ENCODE data around the gene CHRNA7.
"Not testable (repeated sequence)": the region's sequence is repeated elsewhere in the genome, so short reads cannot be mapped to it uniquely, and the experiment has no call there.

CHRNA7 gene

DNA sequence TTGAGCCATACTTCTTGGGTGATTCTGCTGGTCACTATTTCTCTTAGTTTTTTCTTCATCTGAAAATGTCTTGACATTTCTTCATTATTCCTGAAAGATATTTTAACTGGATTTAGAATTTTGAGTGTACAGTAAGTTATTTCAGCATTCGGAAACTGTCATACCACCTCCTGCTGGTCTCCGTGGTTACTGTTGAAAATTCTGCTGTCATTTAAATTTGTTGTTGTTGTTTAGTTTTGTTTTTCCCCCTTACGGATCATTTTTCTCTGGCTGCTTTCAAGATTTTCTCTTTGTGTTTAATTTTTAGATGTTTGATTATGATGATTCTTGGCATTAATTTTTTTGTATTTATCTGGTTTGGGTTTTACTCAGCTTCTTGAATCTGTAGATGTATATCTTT lies 100.5 kb downstream of the CHRNA7 start:
- TF ChIP-seq, protein P1, sequence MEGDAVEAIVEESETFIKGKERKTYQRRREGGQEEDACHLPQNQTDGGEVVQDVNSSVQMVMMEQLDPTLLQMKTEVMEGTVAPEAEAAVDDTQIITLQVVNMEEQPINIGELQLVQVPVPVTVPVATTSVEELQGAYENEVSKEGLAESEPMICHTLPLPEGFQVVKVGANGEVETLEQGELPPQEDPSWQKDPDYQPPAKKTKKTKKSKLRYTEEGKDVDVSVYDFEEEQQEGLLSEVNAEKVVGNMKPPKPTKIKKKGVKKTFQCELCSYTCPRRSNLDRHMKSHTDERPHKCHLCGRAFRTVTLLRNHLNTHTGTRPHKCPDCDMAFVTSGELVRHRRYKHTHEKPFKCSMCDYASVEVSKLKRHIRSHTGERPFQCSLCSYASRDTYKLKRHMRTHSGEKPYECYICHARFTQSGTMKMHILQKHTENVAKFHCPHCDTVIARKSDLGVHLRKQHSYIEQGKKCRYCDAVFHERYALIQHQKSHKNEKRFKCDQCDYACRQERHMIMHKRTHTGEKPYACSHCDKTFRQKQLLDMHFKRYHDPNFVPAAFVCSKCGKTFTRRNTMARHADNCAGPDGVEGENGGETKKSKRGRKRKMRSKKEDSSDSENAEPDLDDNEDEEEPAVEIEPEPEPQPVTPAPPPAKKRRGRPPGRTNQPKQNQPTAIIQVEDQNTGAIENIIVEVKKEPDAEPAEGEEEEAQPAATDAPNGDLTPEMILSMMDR (IDR thresholded peaks at IDR 0.05; ENCODE audit: insufficient read depth, low read length, missing control alignments): no peak
- DNase-seq (ENCODE audit: low read depth, low spot score): no peak
- ChIA-PET CTCF (no interaction called here), POLR2A (no interaction called here)
- no peak overlapping the region for H3K4me3 ChIP-seq (ENCODE audit: low read depth, low read length)

DNA sequence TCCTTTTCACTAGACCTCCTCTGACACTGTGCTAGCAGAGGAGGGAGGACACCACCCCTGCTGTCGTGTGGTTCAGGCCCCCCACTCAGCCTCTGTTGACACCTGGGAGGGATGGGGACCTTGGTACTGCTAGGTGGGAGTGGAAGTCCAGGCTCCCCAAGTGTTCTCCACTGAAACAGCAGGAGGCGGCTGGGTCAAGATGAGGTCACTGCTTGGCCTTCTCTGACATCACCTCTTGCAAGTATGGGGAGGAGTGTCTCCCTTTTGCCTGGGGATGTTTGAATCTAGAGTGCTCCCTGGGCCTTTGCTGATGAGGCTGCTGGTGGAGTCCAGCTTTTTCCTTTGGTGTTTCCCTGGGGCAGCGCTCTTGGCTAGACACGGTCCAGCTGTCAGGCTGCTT lies 101.5 kb downstream of the CHRNA7 start:
- no peak overlapping the region for H3K4me3 ChIP-seq (ENCODE audit: low read depth, low read length)
- CTCF ChIA-PET: no interaction called here
- DNase-seq (ENCODE audit: low read depth, low spot score): no peak
- TF ChIP-seq, protein P1 (IDR thresholded peaks at IDR 0.05; ENCODE audit: insufficient read depth, low read length, missing control alignments): no peak
- POLR2A ChIA-PET: no interaction called here

- no peak overlapping the region for H3K4me3 ChIP-seq (ENCODE audit: low read depth, low read length)
- DNase-seq (ENCODE audit: low read depth, low spot score): no peak
- ChIA-PET CTCF (no interaction called here), POLR2A (no interaction called here)
- TF ChIP-seq, protein P1 (IDR thresholded peaks at IDR 0.05; ENCODE audit: insufficient read depth, low read length, missing control alignments): no peak
Observed at GRCh38 chr15:32132859-32133258, 102.5 kb downstream of the CHRNA7 start.

- CTCF ChIA-PET: no interaction called here
- TF ChIP-seq, protein P1 (IDR thresholded peaks at IDR 0.05; ENCODE audit: insufficient read depth, low read length, missing control alignments): no peak
- POLR2A ChIA-PET: no interaction called here
- no peak overlapping the region for H3K4me3 ChIP-seq (ENCODE audit: low read depth, low read length)
- DNase-seq (ENCODE audit: low read depth, low spot score): no peak
Observed at GRCh38 chr15:32134842-32135241, 104.5 kb downstream of the CHRNA7 start.

- no peak for DNase-seq (ENCODE audit: low read depth, low spot score)
- H3K4me3 ChIP-seq (ENCODE audit: low read depth, low read length): no peak overlapping the region
- POLR2A ChIA-PET: no interaction called here
- TF ChIP-seq, protein P1 (IDR thresholded peaks at IDR 0.05; ENCODE audit: insufficient read depth, low read length, missing control alignments): no peak
- CTCF ChIA-PET: no interaction called here
Observed at GRCh38 chr15:32135335-32135734, 105.0 kb downstream of the CHRNA7 start.

- H3K4me3 ChIP-seq (ENCODE audit: low read depth, low read length); CTCF ChIA-PET; DNase-seq (ENCODE audit: low read depth, low spot score); POLR2A ChIA-PET: not testable (repeated sequence)
Observed at GRCh38 chr15:32145512-32145911, 115.2 kb downstream of the CHRNA7 start.

GRCh38 chr15:32148833-32149555 lies 118.7 kb downstream of the CHRNA7 start:
- no peak for DNase-seq (ENCODE audit: low read depth, low spot score)
- TF ChIP-seq, protein P1 (IDR thresholded peaks at IDR 0.05; ENCODE audit: insufficient read depth, low read length, missing control alignments): no peak
- ChIA-PET POLR2A (no interaction called here), CTCF (no interaction called here)
- no peak overlapping the region for H3K4me3 ChIP-seq (ENCODE audit: low read depth, low read length)

Measured in AG04449 (cell line).